Fibroblast of lung (primary cell): Measurements from ENCODE around the gene NPTX1. TPM values are rescaled to one million over a fixed set of nuclear protein-coding genes. Genes with fewer than 3 reads are reported as not detected.

ENCODE experiments used
- DNase-seq, 2 donors: peaks; one replicate each; pipeline versions ENCODE4 v3.0.0 to v3.0.0-alpha.2; 2010; ENCODE audit warnings: low read depth in 2 of 2
- H2AFZ ChIP-seq: 2 replicates; pipeline ENCODE4 v1.5.1; 2012; ENCODE audit warnings: low read length, control low read depth, inconsistent platforms
- H3K27ac ChIP-seq: 2 replicates; pipeline ENCODE4 v1.5.1; 2011; ENCODE audit warnings: low read length, control low read depth; ENCODE audit not compliant: insufficient read depth
- H3K27me3 ChIP-seq: 2 replicates; pipeline ENCODE4 v1.5.1; 2011; ENCODE audit warnings: mild to moderate bottlenecking, low read length; ENCODE audit not compliant: control insufficient read depth, insufficient read depth
- H3K36me3 ChIP-seq: 2 replicates; pipeline ENCODE4 v1.5.1; 2011; ENCODE audit warnings: low read length; ENCODE audit not compliant: control insufficient read depth, insufficient read depth
- H3K4me1 ChIP-seq: 2 replicates; pipeline ENCODE4 v1.5.1; 2011; ENCODE audit warnings: low read length; ENCODE audit not compliant: control insufficient read depth, insufficient read depth; ENCODE audit errors: extremely low read depth
- H3K4me2 ChIP-seq: 2 replicates; pipeline ENCODE4 v1.5.1; 2011; ENCODE audit warnings: low read length, control low read depth; ENCODE audit not compliant: insufficient read depth; ENCODE audit errors: extremely low read depth
- H3K4me3 ChIP-seq, 4 experiments: fragments of 200-600 bp in 1 of 4; sonication (generic) in 1 of 4; replicated peaks in 1 of 4; 2 replicates each; pipeline ENCODE4 v1.5.1; 2011 to 2016; ENCODE audit warnings: low read length in 4 of 4, low read depth in 3 of 4, mild to moderate bottlenecking in 3 of 4, control low read depth in 2 of 4, inconsistent platforms in 1 of 4, mixed read lengths in 1 of 4; ENCODE audit not compliant: insufficient read depth in 1 of 4; ENCODE audit errors: control extremely low read depth in 1 of 4
- H3K79me2 ChIP-seq: 2 replicates; pipeline ENCODE4 v1.5.1; 2012; ENCODE audit warnings: mild to moderate bottlenecking, low read length, inconsistent platforms; ENCODE audit not compliant: control insufficient read depth, insufficient read depth
- H3K9ac ChIP-seq: 2 replicates; pipeline ENCODE4 v1.5.1; 2011; ENCODE audit warnings: mild to moderate bottlenecking, low read length, control low read depth; ENCODE audit not compliant: insufficient read depth
- H3K9me3 ChIP-seq: 2 replicates; pipeline ENCODE4 v1.5.1; 2012; ENCODE audit warnings: low read depth, low read length; ENCODE audit not compliant: control insufficient read depth, insufficient read depth
- H4K20me1 ChIP-seq: 2 replicates; pipeline ENCODE4 v1.5.1; 2011; ENCODE audit warnings: low read length; ENCODE audit not compliant: control insufficient read depth, insufficient read depth; ENCODE audit errors: extremely low read depth
- CTCF ChIP-seq, 2 donors: IDR thresholded peaks in 1 of 2; conservative IDR thresholded peaks in 1 of 2; 1 replicate in 1 of 2; 2 replicates in 1 of 2; pipeline ENCODE4 v1.5.1; 2011 to 2012; ENCODE audit warnings: low read length in 2 of 2, control low read depth in 1 of 2, inconsistent platforms in 1 of 2, low read depth in 1 of 2, mild to moderate bottlenecking in 1 of 2
- EZH2 ChIP-seq: IDR thresholded peaks from 2 replicates; pipeline ENCODE4 v1.5.1; 2012; ENCODE audit warnings: low read length, control low read depth, mild to moderate bottlenecking; ENCODE audit errors: missing control alignments
- polyA plus RNA-seq, 2 donors: library from polyadenylated mRNA; depleted of rRNA in 1 of 2; stranded (reverse) in 1 of 2; unstranded in 1 of 2; fragments of >200 nt; gene quantifications; 2 replicates each; pipeline ENCODE4 v1.2.1, GENCODE V29; 2011 to 2012; ENCODE audit warnings: missing spikeins in 1 of 2
- total RNA-seq: library from RNA; depleted of rRNA; stranded (reverse); fragments of >200 nt; gene quantifications from 2 replicates; pipeline ENCODE4 v1.2.1, GENCODE V29; 2014

Gene NPTX1
- total and polyA plus RNA-seq, 2 donors (not counting 1 experiment from before 2014, with no cell fraction given): 14.9 to 31.2 TPM

GRCh38 chr17:80476877-80477646 is 655 bp upstream of the NPTX1 start:
- H2AFZ ChIP-seq: no peak overlapping the region
- H3K27me3 ChIP-seq: peaks cover 29% of the 10 kb centered on the region
- no peak overlapping the region for H3K27ac ChIP-seq
- H3K4me3 ChIP-seq: peak overlapping the region in 3 of 4 experiments; percentile 14 to 42 (median 25)
- H3K9me3 ChIP-seq: no peaks in the 10 kb centered on the region
- peaks cover 3% of the 10 kb centered on the region for H3K4me1 ChIP-seq
- H3K36me3 ChIP-seq: peaks cover 3% of the 10 kb centered on the region
- H3K9ac ChIP-seq: peak overlapping the region; percentile 37
- H4K20me1 ChIP-seq: no peaks in the 10 kb centered on the region
- DNase-seq: no peak
- TF ChIP-seq EZH2: peak; percentile 63
- no peak for TF ChIP-seq CTCF (conservative IDR thresholded peaks at IDR 0.05 in 1 of 2, IDR thresholded peaks at IDR 0.05 in 1 of 2; ENCODE audit: low read depth in 1 of 2, low read length in 2 of 2)
- H3K79me2 ChIP-seq: peaks cover 22% of the 10 kb centered on the region
- H3K4me2 ChIP-seq: peak overlapping the region; percentile 68

DNA sequence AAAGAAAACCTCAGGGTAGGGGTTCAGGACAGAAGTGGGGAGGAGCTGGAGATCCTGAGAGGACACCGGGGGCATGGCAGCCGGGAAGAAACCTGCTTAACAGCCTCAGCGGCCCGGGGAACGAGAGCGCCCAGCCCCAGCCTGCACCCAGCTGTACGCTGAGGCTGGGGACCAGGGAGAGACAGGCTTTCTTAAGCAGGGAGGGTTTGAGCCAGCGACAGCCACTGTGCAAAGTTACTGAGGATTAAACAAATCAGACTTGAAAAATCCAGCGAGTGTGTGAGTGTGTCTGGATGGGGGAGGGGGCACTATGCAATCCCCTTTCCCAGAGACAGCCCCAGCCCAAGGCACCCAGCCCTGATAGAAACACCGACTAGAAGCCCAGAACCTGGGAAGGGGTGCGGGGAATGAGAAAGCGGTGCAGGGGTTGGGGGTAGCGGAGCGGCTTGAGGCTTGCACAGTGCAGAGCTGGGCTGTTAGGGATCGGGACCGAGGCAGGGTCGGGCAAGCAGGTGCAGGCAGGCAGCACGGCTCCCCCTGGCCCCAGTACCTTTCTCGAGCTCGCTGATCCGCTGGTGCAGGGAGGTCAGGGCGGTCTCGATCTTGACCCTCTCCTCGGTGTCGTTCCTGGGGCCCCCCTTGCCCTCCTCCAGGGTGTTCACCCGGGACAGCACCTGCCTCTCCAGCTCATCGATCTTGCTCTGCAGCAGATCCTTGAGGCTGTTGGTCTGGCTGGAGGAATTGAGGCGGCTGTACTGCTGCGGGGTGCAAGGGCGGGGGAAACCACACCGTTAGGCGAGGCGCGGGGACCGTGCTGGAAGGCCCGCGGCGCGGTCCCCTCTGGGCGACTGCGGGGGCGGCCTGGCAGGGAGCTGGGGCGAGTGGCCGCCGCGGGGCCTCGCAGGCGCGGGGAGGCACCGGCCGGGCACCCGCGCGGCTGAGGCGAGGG is 1.2 kb downstream of the NPTX1 start:
- peak overlapping the region; percentile 87 for H3K4me2 ChIP-seq
- H4K20me1 ChIP-seq: no peaks in the 10 kb centered on the region
- peaks cover 21% of the 10 kb centered on the region for H3K27me3 ChIP-seq
- TF ChIP-seq EZH2: peak; percentile 21
- no peak for TF ChIP-seq CTCF (conservative IDR thresholded peaks at IDR 0.05 in 1 of 2, IDR thresholded peaks at IDR 0.05 in 1 of 2; ENCODE audit: low read depth in 1 of 2, low read length in 2 of 2)
- H3K9ac ChIP-seq: peak overlapping the region; percentile 42
- H3K27ac ChIP-seq: no peak overlapping the region
- peaks cover 5% of the 10 kb centered on the region for H3K36me3 ChIP-seq
- no peaks in the 10 kb centered on the region for H3K9me3 ChIP-seq
- H3K79me2 ChIP-seq: peaks cover 22% of the 10 kb centered on the region
- H3K4me3 ChIP-seq: peak overlapping the region in 3 of 4 experiments; percentile 46 to 59 (median 52)
- no peak overlapping the region for H2AFZ ChIP-seq
- no peak for DNase-seq
- H3K4me1 ChIP-seq: peaks cover 3% of the 10 kb centered on the region
